ENCODE data around the gene RET.

DNA sequence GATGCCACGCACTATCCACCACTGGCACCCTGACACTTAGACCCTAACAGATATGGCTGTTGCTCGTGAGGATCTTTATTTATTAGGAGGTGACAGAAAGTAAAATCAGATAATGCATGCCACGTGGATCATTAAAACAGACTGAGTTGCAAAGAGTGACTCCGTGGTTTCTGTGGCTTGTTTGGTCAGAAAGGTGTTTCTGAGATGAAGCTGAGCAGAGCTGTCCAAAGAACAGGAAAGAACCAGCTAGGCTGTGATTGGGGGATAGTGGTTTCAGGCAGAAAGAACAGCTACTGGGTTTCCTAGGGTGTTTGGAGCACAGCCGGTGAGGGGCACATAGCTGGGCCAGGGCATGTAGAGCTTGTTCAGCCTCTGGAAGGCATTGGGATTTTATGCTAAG is 95.8 kb downstream of the RET start:
- TF ChIP-seq NFYB (CRISPR knock-in tag; conservative IDR thresholded peaks at IDR 0.05; ENCODE audit: low read depth) (no peak), NR2C2 (CRISPR knock-in tag; IDR thresholded peaks at IDR 0.05) (no peak), CBFB (CRISPR knock-in tag; IDR thresholded peaks at IDR 0.05; ENCODE audit: low read depth) (no peak)
- TF ChIP-seq, protein P1, sequence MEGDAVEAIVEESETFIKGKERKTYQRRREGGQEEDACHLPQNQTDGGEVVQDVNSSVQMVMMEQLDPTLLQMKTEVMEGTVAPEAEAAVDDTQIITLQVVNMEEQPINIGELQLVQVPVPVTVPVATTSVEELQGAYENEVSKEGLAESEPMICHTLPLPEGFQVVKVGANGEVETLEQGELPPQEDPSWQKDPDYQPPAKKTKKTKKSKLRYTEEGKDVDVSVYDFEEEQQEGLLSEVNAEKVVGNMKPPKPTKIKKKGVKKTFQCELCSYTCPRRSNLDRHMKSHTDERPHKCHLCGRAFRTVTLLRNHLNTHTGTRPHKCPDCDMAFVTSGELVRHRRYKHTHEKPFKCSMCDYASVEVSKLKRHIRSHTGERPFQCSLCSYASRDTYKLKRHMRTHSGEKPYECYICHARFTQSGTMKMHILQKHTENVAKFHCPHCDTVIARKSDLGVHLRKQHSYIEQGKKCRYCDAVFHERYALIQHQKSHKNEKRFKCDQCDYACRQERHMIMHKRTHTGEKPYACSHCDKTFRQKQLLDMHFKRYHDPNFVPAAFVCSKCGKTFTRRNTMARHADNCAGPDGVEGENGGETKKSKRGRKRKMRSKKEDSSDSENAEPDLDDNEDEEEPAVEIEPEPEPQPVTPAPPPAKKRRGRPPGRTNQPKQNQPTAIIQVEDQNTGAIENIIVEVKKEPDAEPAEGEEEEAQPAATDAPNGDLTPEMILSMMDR (IDR thresholded peaks at IDR 0.05): no peak
- TF ChIP-seq, protein P2, sequence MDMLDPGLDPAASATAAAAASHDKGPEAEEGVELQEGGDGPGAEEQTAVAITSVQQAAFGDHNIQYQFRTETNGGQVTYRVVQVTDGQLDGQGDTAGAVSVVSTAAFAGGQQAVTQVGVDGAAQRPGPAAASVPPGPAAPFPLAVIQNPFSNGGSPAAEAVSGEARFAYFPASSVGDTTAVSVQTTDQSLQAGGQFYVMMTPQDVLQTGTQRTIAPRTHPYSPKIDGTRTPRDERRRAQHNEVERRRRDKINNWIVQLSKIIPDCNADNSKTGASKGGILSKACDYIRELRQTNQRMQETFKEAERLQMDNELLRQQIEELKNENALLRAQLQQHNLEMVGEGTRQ (CRISPR knock-in tag; IDR thresholded peaks at IDR 0.05): no peak
- TF ChIP-seq, protein P3, sequence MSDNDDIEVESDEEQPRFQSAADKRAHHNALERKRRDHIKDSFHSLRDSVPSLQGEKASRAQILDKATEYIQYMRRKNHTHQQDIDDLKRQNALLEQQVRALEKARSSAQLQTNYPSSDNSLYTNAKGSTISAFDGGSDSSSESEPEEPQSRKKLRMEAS (CRISPR knock-in tag; IDR thresholded peaks at IDR 0.05): no peak
- TF ChIP-seq, protein P4, sequence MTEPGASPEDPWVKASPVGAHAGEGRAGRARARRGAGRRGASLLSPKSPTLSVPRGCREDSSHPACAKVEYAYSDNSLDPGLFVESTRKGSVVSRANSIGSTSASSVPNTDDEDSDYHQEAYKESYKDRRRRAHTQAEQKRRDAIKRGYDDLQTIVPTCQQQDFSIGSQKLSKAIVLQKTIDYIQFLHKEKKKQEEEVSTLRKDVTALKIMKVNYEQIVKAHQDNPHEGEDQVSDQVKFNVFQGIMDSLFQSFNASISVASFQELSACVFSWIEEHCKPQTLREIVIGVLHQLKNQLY (CRISPR knock-in tag; IDR thresholded peaks at IDR 0.05): no peak
